Head of caudate nucleus (tissue), 42 donors: Measurements from ENCODE around the gene DLGAP5.
A peak's percentile ranks its signal among the peaks of the same experiment; 100 is the strongest.

Experiments
- DNase-seq, 42 donors: peaks; one replicate each; pipeline versions ENCODE4 v3.0.0 to v3.0.0-alpha.2; 2020 to 2021; ENCODE audit warnings: mixed read lengths in 7 of 42
- intact Hi-C: fragments of 100-400 bp; cut with DNase I; formaldehyde crosslinking; loops from one replicate; pipeline ENCODE4 v1.15.0; 2022

DLGAP5 gene

DNA sequence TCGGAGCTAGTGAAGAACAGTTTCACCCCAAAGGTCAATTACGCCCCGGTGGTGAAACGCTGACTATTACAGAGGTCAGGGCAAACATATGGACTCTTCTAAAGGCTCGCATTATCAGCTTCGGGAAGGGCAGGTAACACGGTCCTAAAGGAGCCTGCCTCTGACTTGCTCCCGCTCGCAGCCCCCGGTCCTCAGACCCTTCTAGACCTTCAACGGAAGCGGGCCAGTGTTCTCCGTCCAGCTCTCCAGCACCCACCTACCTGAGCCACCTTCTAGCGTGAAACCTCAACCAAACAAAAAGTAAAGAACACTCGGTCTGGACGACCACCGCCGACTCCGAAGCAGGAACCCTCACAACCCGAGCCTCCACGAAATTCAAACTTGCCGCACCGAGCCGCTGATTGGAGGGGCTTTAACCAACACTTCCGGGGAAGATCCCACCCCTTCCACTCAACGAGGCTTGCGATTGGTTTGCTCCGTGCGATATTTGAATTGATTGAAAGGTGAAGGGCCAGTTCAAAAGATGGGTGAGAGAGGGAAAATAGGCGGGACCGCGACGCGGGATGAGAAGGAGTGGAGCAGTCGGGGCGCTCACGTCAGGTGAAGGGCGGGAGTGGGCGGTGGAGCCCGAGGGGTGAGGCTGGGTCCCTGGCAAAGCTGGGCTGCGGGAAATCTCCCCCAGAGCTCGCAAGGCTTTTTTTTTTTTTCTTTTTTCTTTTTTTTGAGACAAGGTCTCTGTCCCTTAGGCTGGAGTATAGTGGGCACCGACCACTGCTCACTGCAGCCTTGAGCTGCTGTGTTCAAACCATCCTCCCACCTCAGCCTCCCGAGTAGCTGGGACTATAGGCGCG lies at the start of gene DLGAP5:
TSS of gene DLGAP5 (minus strand) at position 383 of the 851 bp plus-strand sequence. CDS start 2,406 bp downstream, outside the sequence.
- peak; percentile 82 to 98 (median 94) for DNase-seq
- intact Hi-C loops: no loop called here

DNA sequence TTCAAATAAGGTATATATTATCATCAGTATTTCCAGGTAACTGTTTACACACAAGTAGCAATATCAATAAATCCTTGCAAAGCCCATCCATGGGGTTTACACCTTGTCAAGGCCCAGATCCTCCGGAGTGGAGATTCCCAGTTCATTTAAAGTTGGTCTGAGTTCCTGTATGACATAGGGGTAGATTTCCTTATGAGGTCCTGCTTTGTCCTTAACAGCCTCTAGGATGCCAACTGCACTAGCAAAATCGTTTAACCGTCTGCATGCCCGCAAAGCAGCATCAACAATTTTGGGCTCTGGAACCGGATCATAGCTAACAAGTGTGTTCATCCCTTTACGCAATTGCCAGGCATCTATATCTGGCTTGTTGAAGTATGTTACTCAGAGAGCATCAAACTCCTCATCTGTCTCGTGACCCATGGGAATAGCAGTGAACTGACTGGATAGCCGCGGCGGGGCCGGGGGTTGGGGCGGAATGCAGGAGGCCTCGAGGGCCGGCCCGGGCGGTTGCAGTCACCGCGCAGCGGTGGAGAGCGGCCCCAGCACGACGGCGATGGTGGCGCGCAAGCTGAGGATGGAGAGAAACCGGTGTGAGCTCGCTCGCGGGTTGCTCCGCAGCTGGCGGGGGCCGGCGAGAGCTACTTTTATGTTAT lies 49.3 kb upstream of the DLGAP5 start:
- intact Hi-C loops: no loop called here
- peak in 14 of 42 donors; percentile 3 to 50 (median 12) for DNase-seq

- DNase-seq: no peak
- intact Hi-C loops: no loop called here
These were observed 47.9 kb upstream of the DLGAP5 start for GRCh38 chr14:55239320-55239719.

- no peak for DNase-seq
- intact Hi-C loops: no loop called here
These were observed 46.8 kb upstream of the DLGAP5 start for GRCh38 chr14:55238019-55238680.

DNA sequence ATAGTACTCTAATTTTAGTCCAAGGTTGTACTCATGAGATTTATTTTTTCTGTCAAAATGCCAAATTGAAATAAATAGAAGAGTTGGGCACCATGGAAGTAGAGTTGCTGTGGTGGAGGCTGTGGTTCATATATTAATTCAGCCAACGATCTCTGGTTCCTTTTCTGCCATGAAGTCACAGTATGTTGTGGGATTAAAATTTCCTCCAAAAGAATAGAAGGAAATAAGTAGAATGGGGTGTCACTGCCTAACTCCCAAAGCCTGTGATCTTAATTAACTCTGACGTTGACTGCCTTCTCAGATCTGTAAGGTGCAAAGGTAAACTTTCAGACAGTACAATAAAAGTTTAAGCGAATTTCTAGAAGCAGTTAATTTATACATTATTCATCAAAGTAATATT lies 42.2 kb upstream of the DLGAP5 start:
- intact Hi-C loops: no loop called here
- no peak for DNase-seq

- intact Hi-C loops: no loop called here
- no peak for DNase-seq
These were observed 36.9 kb upstream of the DLGAP5 start for GRCh38 chr14:55228261-55228660.

DNA sequence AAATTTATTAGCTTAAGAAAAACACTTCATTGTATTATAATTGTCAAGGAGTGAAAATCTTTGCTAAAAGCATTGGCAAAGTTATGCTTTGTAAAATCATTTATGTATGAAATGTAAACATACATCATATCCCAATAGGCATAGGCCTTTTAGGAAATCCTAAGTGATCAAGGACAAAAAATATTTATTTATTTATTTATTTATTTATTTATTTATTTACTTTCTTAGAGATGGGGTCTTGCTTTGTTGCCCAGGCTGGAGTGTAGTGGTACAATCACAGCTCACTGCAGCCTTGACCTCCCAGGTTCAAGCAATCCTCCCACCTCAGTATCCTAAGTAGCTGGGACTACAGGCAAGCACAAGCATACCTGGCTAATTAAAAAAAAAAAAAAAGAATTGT lies 32.0 kb upstream of the DLGAP5 start:
- no peak for DNase-seq

DNA sequence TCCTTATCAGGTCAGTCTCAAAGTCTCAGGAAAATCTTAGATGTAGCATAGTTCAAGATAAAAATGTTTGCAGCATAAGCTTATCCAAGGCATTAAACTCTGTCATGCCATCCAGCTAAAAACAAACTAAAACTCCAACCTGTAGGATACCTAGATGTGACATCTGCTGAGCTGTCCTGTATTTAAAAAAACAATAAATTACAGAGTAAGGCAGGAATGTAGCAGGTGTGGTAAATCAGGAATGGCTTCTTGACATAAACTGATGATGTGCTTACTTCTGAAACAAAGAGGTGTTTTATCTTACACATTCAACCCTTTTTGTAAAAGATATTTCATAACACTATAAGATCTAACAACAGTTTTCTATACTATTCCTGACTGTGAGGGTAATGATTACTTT lies 30.6 kb upstream of the DLGAP5 start:
- intact Hi-C loops: no loop called here
- DNase-seq: no peak

More for the DNA sequence above, 32.0 kb upstream of the DLGAP5 start:
- intact Hi-C loops: no loop called here

GRCh38 chr14:55221186-55221585 lies 29.8 kb upstream of the DLGAP5 start:
- DNase-seq: no peak
- intact Hi-C loops: no loop called here

- no peak for DNase-seq
- intact Hi-C loops: no loop called here
These were observed 28.8 kb upstream of the DLGAP5 start for GRCh38 chr14:55220230-55220629.

GRCh38 chr14:55212634-55213033 lies 21.2 kb upstream of the DLGAP5 start:
- intact Hi-C loops: no loop called here
- DNase-seq: no peak

DNA sequence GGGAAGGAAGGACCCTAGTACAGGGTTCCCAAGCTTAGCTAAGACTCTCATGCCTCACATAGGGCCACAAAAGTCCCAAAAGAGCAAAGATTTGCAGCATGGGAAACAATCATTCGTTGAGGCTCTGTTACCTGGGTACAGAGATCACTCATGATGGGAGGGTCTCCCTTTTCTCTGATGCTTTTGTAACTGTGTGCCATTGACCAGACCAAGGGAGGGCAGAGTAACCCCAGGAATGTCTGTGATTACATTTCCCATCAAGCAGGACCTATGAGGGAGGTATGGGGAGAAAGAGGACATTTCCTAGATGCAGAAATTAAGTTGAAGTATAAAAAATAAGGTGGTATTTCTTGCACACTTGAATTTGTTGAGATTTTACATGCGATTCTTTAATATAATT lies 16.4 kb upstream of the DLGAP5 start:
- intact Hi-C loops: no loop called here

GRCh38 chr14:55206175-55206693 lies 14.8 kb upstream of the DLGAP5 start:
- intact Hi-C loops: no loop called here
- no peak for DNase-seq

More for the DNA sequence above, 16.4 kb upstream of the DLGAP5 start:
- no peak for DNase-seq

GRCh38 chr14:55201219-55202101 lies 10.1 kb upstream of the DLGAP5 start:
- intact Hi-C loops: no loop called here
- no peak for DNase-seq

DNA sequence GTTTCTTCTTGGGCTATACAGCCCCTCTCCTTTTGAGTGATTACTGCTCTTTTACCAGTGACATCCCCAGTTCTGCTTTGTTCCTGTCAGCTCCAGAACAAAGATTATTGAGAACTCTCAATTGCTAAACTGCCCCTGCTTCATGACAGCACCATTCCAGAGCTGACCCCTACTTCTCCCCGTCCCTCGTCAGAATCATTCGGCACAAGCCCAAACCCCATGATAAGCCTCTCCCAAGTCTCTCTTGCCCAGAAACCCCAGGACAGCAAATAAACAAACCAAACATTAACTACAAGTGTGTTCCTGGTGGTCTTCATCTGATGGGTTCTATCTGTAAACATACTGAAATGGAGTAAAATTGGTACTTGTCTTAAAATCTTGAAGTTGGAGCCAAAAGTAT lies 9.3 kb upstream of the DLGAP5 start:
- intact Hi-C loops: no loop called here
- DNase-seq: no peak

DNA sequence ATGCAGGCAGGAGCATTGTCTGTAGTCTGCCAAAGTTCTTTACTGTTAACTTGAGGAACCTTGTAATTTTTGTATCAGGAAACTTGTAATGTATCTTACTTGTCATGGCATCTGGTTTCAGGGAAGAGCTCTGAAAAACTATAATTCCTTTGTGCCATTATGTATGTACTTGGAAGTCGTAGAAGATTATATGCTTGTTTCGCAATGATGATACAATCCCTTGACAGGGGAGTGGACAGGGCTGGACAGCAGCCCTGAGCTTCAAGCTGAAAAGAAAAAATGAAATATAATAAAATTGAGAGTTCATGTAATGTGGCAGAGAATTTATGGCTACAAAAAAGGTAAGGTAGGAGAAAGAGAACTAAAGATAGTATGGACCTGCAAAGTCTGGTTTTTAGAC lies 7.4 kb upstream of the DLGAP5 start:
- intact Hi-C loops: no loop called here
- DNase-seq: no peak

- DNase-seq: no peak
- intact Hi-C loops: no loop called here
These were observed 3.4 kb upstream of the DLGAP5 start for GRCh38 chr14:55194656-55195355.

- intact Hi-C loops: no loop called here
- no peak for DNase-seq
These were observed 753 bp upstream of the DLGAP5 start for GRCh38 chr14:55192054-55192621.
